DND-41 (cell line): ENCODE results near the gene IFNA16.

Source experiments
- CTCF ChIP-seq: IDR thresholded peaks from 2 replicates; pipeline ENCODE4 v1.5.1; 2012; ENCODE audit warnings: borderline replicate concordance, low read length, moderate library complexity, mild to moderate bottlenecking; ENCODE audit not compliant: poor library complexity, severe bottlenecking; ENCODE audit errors: extremely low read depth
- EZH2 ChIP-seq: IDR thresholded peaks from 3 replicates; pipeline ENCODE4 v1.6.1; 2012; ENCODE audit warnings: borderline replicate concordance, low read depth, mild to moderate bottlenecking, moderate library complexity, low read length, inconsistent platforms; ENCODE audit not compliant: severe bottlenecking

- TF ChIP-seq CTCF (no peak), EZH2 (no peak)
Observed at GRCh38 chr9:21251190-21251589, 34.1 kb upstream of the IFNA16 start.
